ENCODE data around the gene LIN37. TPM values are rescaled to one million over a fixed set of nuclear protein-coding genes. Genes with fewer than 3 reads are reported as not detected.

Gene LIN37
- total RNA-seq, 2 donors from 2014 or later: 9.9 to 30.5 TPM

- TF ChIP-seq CTCF (IDR thresholded peaks at IDR 0.05): no peak
- Histone ChIP-seq H3K36me3 (peaks cover 88% of the 10 kb centered on the region), H3K4me1 (ENCODE audit: control insufficient read depth in 1 of 2, low read depth in 2 of 2) (peaks cover under 1 to 5% of the 10 kb centered on the region in 2 donors), H3K9me3 (no peaks in the 10 kb centered on the region), H3K4me3 (no peak overlapping the region), H3K27ac (no peak overlapping the region), H3K27me3 (replicated peaks; ENCODE audit: insufficient read depth) (no peaks in the 10 kb centered on the region)
- no peak for DNase-seq (ENCODE audit: low spot score)
- no peak for ATAC-seq (ENCODE audit: insufficient number of reproducible peaks, low FRiP score, low read depth)
Measured at GRCh38 chr19:35724560-35724959, 23.8 kb upstream of the LIN37 start.

GRCh38 chr19:35725216-35725861, 23.0 kb upstream of the LIN37 start:
- no peaks in the 10 kb centered on the region for H3K4me1 ChIP-seq (ENCODE audit: control insufficient read depth in 1 of 2, low read depth in 2 of 2)
- H3K9me3 ChIP-seq: no peaks in the 10 kb centered on the region
- DNase-seq (ENCODE audit: low spot score) (no peak), ATAC-seq (ENCODE audit: insufficient number of reproducible peaks, low FRiP score, low read depth) (no peak)
- peaks cover 96% of the 10 kb centered on the region for H3K36me3 ChIP-seq
- no peaks in the 10 kb centered on the region for H3K27me3 ChIP-seq (replicated peaks; ENCODE audit: insufficient read depth)
- TF ChIP-seq CTCF (IDR thresholded peaks at IDR 0.05): no peak
- no peak overlapping the region for H3K4me3 ChIP-seq
- H3K27ac ChIP-seq: no peak overlapping the region

GRCh38 chr19:35727053-35727955, 21.1 kb upstream of the LIN37 start:
- TF ChIP-seq CTCF (IDR thresholded peaks at IDR 0.05): no peak
- H3K9me3 ChIP-seq: no peaks in the 10 kb centered on the region
- DNase-seq (ENCODE audit: low spot score): no peak

GRCh38 chr19:35727956-35728706, 20.2 kb upstream of the LIN37 start:
- no peak for DNase-seq (ENCODE audit: low spot score)
- Histone ChIP-seq H3K4me3 (no peak overlapping the region), H3K36me3 (peaks cover 90% of the 10 kb centered on the region), H3K4me1 (ENCODE audit: control insufficient read depth in 1 of 2, low read depth in 2 of 2) (no peaks in the 10 kb centered on the region), H3K27ac (no peak overlapping the region), H3K9me3 (no peaks in the 10 kb centered on the region), H3K27me3 (replicated peaks; ENCODE audit: insufficient read depth) (no peaks in the 10 kb centered on the region)
- no peak for TF ChIP-seq CTCF (IDR thresholded peaks at IDR 0.05)
- ATAC-seq (ENCODE audit: insufficient number of reproducible peaks, low FRiP score, low read depth): no peak

More at GRCh38 chr19:35727053-35727955, 21.1 kb upstream of the LIN37 start:
- no peak for ATAC-seq (ENCODE audit: insufficient number of reproducible peaks, low FRiP score, low read depth)
- no peak overlapping the region for H3K4me3 ChIP-seq
- no peak overlapping the region for H3K27ac ChIP-seq
- no peaks in the 10 kb centered on the region for H3K27me3 ChIP-seq (replicated peaks; ENCODE audit: insufficient read depth)
- H3K36me3 ChIP-seq: peaks cover 95% of the 10 kb centered on the region
- H3K4me1 ChIP-seq (ENCODE audit: control insufficient read depth in 1 of 2, low read depth in 2 of 2): no peaks in the 10 kb centered on the region

- no peak for ATAC-seq (ENCODE audit: insufficient number of reproducible peaks, low FRiP score, low read depth)
- Histone ChIP-seq H3K36me3 (peaks cover 88% of the 10 kb centered on the region), H3K9me3 (no peaks in the 10 kb centered on the region), H3K27me3 (replicated peaks; ENCODE audit: insufficient read depth) (no peaks in the 10 kb centered on the region), H3K4me1 (ENCODE audit: control insufficient read depth in 1 of 2, low read depth in 2 of 2) (no peaks in the 10 kb centered on the region), H3K4me3 (no peak overlapping the region), H3K27ac (no peak overlapping the region)
- no peak for DNase-seq (ENCODE audit: low spot score)
- no peak for TF ChIP-seq CTCF (IDR thresholded peaks at IDR 0.05)
Measured at GRCh38 chr19:35729021-35729420, 19.4 kb upstream of the LIN37 start.
